Kasumi-1 (cell line): ENCODE results near the gene DCLK2.
A peak's percentile ranks its signal among the peaks of the same experiment; 100 is the strongest.
"Not testable (repeated sequence)": the region's sequence is repeated elsewhere in the genome, so short reads cannot be mapped to it uniquely, and the experiment has no call there.

Experiments
- DNase-seq, 2 experiments: peaks; one replicate each; lab custom pipeline; 2025; lab: John Stamatoyannopoulos, UW

Gene DCLK2

DNA sequence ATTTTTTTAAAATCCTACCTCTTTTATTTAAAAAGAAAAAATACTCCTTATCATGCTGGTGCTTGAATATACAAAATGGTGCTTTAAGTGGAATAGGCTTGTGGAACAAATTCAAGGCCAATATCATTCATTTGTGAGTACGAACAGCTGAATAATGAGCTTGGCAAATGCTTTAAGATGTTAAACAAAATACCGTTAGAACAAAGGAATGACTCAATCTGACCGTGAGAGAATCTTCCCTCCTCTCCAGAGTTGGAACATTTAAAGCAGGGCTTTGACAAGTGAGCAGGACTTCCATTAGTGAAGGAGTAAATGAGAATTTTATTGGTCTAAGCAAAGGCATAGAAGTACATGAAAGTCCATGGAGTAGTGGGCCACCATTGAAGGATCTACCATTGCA is 74.5 kb downstream of the DCLK2 start:
- no peak for DNase-seq

DNA sequence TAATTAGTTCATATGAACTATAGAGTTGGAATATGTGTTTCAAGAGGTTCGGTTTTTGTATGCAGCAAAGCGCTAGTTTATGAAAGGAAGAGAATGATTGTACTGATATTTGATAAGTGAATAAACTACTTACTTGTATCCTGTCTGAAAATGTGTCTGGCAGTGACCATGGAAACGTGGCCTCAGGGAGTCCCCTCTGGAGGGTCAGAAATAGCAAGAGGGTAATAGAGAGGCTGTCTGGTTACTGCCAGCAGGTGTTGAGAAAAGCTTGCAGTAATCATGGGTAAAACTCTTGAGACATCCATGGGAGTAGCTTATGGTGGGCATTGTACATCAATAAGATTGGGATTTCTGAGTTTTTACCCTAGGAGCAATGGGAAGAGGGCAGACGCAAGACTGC is 77.1 kb downstream of the DCLK2 start:
- DNase-seq, result no peak

DNA sequence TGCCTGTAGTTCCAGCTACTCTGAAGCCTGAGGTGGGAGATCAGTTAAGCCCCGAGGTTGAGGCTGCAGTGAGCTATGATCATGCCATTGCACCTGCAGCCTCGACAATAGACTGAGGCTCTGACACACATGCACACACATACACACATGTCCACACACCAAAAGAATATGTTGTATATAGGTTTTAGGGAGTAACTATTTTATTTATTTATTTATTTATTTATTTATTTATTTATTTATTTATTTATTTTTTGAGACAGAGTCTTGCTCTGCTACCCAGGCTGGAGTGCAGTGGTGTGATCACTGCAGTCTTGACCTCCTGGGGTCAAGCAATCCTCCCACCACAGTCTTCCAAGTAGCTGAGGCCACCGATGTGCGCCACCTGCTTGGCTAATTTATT is 78.3 kb downstream of the DCLK2 start:
- DNase-seq, result no peak

DNA sequence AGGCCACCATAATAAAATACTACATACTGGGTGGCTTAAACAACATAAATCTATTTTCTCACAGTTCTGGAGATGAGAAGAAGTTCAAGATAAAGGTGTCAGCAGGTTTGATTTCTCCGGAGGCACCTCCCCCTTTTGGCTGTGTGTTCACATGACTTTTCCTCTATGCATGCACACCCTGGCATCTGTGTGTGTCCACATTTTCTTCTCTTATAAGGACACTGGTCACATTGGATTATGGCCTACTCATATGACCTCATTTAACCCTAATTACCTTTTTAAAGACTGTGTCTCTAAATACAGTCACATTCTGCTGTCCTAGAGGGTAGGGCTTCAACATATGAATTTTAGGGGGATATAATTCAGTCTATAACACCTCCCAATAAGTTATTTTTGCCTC is 79.8 kb downstream of the DCLK2 start:
- DNase-seq, result no peak

DNA sequence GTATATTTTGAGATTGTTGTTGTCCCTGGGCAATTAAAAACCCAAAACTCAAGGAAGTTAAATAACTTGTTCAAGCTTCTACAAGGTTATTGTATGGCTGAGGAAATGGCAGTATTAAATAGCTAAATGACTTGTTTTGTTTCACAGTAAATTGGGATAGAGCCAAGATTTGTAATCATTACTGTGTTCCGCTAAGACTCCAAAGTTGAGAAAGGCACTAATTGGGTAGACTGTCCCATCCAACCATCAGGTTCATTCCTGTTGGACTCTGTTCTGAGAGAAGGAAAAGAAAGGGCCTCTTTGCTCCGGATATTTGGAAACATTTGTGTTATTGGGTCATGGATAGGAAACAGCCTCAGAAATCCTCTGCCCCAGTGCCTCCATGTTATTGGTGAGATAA is 82.2 kb downstream of the DCLK2 start:
- no peak for DNase-seq

DNA sequence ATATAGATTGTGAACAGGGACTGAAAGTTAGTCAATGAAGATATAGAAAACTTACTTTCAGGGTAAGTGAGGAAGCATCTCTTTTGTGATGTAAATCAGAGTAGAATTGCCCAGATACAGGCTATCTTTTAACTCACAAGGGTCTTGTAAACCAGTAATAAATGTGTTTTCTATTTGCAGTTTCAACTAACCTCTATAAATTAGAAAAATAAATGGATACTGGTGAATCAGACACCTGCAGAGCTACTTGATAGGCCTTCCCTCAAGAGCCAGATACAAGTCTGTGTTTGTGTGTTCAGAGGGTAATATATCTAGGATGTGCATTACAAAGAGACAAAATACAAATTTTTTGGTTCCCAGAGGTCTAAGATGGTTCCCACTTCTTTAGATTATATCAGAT is 82.9 kb downstream of the DCLK2 start:
- no peak for DNase-seq

DNA sequence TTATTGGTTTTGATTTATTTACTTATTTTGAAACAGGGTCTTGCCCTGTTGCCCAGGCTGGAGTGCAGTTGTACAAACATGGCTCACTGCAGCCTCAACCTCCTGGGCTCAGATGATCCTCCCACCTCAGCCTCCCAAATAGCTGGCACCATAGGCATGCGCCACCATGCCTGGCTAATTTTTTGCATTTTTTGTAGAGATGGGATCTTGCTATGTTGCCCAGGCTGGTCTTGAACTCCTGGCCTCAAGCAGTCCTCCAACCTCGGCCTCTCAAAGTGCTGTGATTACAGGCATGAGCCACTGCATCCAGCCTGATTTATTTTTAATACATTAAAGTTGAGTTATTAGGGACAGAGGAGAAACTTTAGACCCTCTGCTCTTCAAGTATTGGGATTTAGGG is 83.8 kb downstream of the DCLK2 start:
- DNase-seq, result not testable (repeated sequence)

DNA sequence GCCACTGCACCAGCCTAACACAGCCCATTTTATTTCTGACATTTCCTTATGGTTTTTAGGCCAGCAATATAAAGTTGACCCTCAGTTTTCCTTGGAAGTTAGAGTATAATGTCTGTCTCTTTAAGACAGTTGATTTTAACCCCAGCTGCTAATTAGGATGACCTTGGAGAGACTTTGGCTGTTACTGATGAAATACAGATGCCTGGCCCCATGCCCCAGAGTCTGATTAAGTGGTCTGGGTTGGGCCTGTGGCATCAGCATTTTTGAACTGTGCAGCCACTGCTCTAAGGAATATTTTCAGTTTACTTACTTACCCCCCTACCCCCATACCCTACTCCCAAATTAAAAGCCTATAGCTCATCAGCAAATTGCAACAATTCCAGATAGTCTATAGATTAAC is 85.8 kb downstream of the DCLK2 start:
- no peak for DNase-seq

DNA sequence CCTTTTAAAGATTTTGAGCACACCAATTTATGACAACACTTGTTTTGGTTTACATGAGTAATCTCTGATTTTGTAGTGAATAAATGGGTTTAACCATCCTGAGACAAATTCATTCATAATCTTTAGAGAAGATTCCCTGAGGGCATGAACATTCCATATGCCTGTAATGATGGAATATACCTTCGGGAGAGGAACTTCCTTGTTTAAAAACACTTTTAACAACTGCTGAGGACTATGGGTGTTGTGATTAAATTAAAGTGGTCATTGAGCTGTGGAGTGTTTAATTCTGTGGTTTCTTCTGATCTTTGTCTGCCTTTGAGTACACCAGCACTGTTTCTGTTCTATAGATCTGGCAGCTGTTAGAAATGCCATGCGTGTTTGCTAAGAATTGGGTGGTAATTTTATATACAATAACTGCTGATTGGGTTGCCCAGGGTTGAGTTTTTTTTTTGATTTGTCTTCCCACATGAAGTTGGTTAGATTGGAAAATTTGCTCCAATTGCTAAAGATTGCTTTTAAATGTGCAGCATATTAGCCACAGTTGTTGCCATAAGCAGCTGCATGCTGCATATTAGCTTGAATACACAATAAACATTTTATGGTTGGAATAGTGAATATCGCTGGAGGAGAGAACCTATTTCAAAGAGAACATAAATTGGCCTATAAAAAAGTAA is 86.8 kb downstream of the DCLK2 start:
- no peak for DNase-seq

DNA sequence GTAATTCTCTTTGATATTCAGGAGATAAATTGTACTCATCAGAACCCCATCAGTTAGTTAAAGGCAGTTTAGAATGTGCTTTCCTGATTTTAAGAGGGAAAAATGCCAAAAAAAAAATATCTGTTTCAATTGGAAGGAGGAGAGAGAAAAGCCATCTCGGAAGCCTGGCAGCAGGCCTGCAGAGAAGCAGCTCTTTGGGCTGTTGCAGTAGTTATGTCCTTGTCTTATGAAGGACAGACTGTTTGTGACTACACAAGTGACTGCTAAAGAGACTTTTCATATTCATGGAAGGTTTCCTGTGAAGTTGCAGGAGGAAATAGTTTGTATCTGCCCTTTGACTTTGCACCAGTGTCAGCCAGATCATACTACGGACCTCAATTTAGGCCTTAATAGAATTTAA is 88.8 kb downstream of the DCLK2 start:
- no peak for DNase-seq

DNA sequence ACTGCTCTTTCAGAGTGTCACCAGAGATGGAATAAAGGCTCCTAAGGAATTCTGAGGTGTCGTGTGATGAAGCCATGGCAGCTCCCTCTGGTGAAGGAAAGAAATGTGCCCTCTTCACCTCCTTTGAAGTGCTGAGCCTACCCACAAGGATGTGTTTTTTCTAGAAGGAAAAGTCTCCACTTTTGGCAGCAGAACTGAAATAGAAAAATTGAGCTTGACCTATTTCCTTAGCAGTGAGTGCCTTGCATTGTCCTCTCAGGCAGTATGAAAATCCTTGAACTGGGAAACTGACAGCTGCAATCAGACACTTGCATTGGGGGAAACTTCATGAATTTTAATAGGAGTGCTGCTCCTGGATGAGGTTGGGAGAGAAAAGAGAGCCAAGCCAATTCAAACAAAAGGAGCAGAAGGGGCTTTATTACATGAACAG is 95.2 kb downstream of the DCLK2 start:
- DNase-seq, result no peak

DNA sequence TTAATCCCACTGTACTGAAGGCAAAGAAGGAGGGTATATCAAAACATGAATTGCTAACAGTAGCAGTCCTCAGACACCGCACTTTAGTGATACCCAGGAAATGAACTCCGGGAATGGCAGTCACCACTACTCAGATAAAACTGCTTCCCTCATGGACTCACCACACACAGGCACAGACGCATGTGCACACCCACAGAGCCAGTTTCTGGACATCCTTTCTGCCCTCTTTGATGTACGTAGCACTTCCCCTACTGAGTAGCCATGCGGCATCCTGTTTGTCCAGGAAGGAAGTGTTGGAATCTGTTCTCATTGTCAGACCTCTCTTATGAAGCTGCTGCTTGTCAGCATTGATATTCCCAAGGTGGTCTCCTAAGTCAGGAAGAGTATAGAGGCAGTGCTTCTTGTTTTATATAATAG is 95.7 kb downstream of the DCLK2 start:
- peak; percentile 18 to 47 for DNase-seq

DNA sequence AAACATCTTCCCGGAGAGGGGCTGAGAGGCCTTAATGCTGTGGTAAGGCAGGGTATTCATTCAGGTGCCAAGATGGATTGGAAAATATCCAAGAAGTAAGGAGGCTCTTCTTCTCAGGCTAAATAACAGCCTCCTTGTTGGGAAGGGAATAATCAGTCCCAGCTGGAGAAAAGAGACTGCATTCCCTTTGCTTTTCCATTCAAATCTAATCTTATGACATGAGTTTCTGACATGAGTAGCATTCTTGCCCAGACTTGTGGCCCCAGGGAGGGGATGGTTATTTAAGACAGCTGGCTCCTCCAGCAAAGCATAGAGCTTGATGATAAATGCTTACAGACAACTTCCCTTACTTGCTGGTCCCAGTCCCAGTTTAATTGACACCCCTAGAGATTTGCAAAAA is 98.3 kb downstream of the DCLK2 start:
- DNase-seq, result no peak

DNA sequence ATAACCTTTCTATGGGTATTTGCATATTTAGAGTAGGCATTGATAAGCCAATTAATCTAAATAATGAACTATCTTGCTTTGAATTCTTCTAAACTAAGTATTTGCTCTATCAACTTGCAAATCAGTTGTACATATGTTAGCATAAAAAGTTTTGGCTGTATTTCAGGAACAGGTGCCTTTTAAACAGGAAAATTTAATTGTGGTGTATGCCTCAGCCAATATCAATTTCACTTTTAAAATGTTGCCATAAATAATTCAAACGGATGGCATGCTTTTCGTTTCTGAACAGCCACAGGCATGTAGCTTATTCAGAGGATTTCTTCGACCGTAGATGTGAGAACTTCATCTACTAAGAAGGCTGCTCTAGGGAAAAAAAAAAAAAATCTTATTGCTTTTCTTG is 99.9 kb downstream of the DCLK2 start:
- no peak for DNase-seq

DNA sequence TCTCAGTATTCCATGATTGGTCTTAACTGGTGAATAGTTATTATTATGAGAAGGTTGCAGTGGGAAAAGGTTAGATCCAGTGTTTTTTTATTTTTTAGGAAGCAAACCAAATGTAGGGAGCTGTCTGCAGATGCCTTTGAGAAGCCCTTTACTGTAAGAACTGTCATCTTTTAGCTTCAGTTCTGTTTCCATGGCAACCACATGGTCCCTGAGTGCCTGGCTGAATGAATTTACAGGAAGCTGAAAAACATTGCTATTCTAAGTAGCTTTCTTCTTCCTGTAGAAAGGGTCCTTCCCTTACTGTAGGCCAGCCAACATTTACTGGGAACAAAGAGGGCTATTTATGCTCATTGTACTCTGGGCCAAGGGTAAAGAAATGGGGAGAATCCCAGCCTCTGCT is 103.3 kb downstream of the DCLK2 start:
- DNase-seq, result peak; percentile 33 to 37

DNA sequence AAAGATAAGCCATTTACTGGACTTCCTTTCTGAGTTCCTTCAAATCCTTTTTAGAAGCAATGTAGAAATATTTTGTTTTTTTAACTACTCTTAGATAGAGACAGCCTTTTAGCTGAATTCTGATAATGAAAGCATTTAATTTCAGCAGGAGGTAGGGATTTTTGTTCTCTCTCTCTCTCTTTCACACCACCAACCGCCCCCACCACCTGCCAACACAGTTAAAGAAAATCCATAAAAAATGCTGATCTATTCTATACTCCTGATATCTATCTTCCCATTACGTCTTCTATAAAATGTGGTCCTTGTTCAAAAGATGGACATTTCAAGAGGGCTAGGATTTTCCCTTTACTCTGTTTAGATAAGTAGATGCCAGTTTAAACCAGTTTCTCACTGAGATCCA is 104.5 kb downstream of the DCLK2 start:
- no peak for DNase-seq

DNA sequence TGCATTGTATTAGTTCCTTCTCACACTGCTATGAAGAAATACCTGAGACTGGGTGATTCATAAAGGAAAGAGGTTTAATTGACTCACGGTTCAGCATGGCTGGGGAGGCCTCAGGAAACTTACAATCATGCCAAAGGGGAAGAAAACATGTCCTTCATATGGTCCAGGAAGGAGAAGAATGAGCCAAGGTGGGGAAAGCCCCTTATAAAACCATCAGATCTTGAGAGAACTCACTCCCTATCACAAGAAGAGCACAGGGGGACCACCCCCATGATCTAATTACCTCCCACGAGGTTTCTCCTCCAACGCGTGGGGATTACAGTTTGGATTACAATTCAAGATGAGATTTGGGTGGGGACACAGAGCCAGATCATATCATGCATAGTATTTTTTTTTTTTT is 106.8 kb downstream of the DCLK2 start:
- DNase-seq, result not testable (repeated sequence)

DNA sequence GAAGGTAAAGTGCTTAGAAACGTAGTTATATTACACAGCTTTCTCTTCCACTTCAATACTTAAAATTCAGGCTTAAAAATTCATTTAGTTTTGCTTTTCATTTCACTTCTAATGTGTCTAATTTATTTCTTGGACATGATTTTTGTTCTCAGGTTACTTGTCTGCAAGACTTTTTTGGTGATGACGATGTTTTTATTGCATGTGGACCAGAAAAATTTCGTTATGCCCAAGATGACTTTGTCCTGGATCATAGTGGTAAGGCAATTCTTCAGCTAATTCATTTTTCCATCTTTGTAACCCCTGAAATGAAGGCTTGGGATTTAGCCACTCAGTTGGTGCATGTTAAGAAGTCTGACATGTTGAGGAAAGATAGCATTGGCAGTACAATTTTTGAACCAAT is 114.7 kb downstream of the DCLK2 start:
- no peak for DNase-seq

DNA sequence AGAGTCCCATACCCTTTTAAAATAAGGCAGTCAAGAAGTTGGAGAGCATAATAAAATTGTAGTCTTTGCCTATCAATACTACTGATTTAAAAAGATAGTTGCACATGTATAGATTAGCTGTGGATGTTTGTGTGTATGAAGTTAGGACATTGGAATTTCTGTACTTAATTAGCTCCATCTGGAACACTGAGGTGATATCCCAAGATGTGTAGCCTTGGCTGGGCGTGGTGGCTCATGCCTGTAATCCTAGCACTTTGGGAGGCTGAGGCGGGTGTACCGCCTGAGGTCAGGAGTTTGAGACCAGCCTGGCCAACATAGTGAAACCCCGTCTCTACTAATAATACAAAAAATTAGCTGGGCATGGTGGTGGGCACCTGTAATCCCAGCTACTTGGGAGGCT is 119.0 kb downstream of the DCLK2 start:
- not testable (repeated sequence) for DNase-seq

DNA sequence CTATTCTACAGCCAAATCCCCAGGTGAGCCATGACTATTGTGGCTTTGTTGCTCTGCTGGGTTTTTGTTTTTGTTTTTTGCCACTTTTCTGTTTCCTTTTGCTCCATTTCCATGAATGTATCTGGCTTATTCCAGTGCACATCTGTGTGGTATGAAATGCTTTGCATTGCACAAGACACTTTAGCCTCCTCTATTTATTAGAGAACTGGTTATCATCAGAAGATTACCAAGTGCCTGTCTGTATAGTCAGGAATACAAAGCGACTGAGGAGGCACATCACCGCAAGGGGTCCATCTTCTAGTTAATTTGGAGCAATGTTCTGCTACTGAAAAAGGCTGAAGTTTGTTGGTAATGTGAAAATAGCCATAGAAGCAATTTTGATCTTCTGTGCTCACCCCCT is 120.8 kb downstream of the DCLK2 start:
- DNase-seq, result no peak

DNA sequence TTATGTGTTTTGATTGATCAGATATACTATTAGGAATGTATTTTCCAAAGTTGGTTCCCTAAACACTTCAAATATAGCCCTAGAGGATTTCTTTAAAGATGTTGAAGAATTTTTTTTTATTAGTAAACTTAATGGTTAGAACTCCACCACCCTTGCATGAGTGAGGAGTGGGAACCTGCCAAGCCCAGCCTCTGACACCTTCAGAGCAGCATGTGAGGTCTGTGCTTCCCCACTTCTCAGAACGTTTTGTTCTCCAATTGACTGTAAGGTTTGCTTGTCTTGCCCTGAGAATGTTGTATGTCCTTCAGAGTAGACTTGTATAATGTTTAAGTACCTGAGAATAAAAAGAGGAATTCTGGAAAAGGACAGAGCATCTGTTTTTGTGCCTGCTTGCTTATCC is 126.8 kb downstream of the DCLK2 start:
- no peak for DNase-seq

DNA sequence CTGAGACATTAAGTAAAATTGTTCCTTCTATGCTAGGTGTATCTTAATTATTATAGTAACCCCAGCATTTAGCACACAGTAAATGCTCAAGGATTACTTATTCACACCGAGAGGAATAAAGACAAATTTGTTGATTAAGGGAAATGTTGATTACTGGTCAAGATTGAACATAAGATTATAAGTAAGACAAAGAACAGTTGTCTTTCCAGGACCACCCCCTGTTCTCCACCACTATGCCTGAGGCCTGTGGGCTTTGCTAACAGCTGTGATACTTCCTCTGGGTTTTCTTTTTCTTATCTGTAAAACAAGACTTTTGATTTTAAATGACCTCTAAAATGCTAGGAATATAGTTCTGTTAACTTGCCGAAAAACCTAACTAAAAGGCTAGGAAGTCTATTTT is 128.0 kb downstream of the DCLK2 start:
- DNase-seq, result no peak

DNA sequence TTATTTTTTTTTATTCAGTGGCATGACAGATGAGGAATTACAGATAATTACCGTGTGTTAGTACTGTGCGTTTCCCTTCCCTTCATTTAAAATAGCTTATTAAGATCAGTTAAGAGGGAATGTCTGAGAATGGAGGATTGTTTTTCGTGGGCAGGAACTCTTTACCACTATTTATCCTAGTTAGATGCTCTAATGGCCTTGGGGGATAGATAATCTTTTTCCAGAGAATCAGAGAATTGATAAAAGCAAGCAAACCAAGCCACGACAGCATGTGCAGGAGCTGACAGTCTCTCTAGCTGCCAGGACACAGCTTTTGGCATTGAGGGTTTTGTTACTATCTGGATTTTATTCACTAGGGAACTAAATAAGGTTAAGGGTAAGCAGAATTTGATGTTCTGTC is 128.7 kb downstream of the DCLK2 start:
- DNase-seq, result no peak

DNA sequence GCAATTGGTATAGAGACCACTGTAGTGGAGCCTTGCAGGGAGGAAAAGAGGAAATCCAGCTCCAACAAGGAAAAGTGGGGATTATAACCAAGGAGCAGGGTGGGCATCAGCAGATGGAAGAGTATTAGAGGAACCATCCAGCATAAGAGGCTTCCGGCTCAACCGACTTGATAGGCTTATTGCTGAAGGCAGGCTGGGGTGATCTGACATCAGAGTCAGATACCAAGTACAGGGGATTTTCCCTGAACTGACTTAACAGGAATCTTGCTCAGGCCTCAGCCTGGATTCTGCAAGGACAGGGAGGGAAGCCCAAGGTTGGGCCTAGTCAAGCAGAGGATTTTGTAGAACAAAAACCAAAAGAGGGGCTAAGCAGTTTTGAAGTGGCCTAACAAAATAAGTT is 129.6 kb downstream of the DCLK2 start:
- DNase-seq, result no peak
